Stimulated activated naive CD4-positive, alpha-beta T cell (primary cell): ENCODE measurements around the gene PACSIN1.
"Not testable (repeated sequence)": the region's sequence is repeated elsewhere in the genome, so short reads cannot be mapped to it uniquely, and the experiment has no call there.

Source experiments
- DNase-seq, 6 experiments: peaks; one replicate each; lab custom pipeline; 2025; lab: John Stamatoyannopoulos, UW

PACSIN1 gene

DNA sequence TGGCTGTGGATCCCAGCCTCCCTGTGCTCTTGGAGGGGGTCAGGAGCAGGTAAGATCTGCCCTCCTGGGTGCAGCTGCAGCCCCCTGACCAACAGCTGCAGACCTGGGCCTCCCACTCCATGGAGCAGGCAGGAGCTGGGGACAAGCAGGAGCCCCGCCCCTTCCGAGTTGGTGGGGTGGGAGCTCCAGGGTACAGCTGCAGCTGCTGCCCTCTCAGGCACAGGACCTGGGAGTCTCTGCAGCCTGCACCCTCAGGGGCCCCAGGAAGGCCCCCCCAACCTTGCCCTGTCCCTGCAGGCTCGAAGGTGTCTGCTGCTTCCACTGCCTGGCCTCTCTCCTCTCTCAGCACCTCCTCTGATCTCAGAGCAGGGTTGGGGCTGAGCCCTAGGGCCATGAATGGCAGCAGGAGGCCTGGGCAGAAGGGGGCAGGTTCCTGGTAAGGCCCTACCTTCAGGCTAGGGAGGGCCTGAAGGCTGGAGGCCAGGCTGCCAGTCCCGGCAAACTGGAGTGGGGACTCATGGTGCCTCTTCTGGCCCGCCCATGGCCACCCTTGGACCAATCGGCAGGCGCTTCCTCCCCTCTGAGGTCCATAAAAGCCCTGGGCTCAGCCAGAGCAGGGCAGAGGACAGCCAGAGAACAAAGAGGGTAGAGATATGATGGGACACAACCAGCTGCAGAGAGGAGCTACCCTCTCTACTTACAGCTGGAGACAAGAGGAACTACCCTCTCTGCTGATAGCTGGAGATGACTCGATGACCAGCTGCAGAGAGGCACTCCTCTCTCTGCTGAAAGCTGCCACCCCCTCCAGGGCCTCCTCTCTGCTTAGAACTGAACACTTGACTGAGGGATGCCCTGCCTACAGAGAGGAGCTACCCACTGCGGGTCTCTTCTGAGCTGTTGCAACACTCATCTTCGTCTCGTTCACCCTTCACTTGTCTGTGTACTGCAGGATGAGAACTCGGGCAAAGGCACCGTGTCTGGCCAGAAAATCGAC lies 7.8 kb upstream of the PACSIN1 start:
- DNase-seq: no peak

GRCh38 chr6:34459899-34460593 lies 5.8 kb upstream of the PACSIN1 start:
- peak in 5 of 6 experiments; percentile 19 to 59 (median 34) for DNase-seq

GRCh38 chr6:34460796-34461507 lies 4.9 kb upstream of the PACSIN1 start:
- no peak for DNase-seq

GRCh38 chr6:34462010-34462409 lies 3.9 kb upstream of the PACSIN1 start:
- DNase-seq: no peak

- DNase-seq: no peak
Observed at GRCh38 chr6:34462551-34462971, 3.3 kb upstream of the PACSIN1 start.

- no peak for DNase-seq
Observed at GRCh38 chr6:34463299-34463698, 2.6 kb upstream of the PACSIN1 start.

DNA sequence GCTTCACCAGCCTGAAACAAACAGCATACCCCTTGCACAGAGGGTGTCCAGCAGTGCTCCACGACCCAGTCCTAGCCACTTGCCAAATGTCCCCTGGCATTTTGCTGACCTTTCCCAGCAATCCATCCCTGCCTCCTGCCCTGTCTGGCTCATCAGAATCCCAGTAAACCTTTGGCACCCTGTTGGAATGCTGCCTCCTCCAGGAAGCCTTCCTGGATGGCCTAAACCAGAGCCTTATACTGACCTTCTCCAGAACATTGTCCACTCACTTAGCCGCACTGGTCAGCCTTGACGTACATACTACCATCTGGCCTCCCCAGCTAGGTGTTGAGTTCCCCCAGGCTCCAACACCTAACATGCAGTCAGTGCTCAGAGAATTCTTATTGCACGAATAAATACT lies 2.0 kb upstream of the PACSIN1 start:
- DNase-seq: no peak

DNA sequence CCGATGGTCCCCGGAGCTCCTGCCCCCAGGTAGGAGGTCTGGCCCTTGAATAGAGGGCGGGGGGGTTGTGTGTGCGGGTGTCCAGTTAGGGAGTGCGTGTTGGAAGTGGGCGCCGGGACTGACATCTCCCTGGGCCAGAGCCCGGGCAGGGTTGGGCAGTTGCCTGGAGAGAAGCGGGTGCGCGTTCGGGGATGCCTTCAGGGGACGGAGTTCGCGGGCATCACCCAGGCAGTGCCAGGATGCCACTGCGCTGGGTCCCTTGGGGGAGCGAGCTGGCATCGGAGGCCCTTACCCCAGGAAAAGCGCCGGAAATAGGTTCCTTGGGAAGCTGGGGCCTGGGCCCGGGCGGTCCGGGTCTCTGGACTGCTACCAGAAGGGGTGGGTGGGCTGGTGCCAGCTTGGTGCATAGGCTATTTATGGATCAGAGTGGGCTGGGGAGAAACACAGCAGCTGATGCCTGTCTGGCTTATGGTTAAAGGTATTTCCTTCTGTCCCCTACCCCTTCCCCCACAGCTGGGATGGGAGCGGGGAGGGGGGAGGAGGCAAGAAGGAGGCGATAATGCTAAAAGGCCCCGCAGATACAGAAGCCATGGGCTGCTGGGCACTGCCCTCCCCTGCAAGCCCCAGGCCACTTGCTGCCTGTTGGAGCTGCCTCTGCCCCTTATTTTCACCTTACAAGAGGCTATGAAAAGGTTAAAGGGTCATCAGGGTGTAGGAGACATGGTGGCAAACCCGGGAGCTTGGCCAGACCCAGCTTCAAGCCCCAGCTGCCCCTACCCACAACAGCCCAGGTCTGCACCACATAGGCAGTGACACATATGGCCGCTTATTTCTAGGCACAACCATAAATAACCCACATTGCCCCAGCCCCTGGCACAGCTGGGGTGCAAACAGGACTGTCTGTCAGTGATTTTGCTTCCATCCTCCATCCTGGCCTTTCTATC lies 638 bp downstream of the PACSIN1 start:
- DNase-seq: no peak

DNA sequence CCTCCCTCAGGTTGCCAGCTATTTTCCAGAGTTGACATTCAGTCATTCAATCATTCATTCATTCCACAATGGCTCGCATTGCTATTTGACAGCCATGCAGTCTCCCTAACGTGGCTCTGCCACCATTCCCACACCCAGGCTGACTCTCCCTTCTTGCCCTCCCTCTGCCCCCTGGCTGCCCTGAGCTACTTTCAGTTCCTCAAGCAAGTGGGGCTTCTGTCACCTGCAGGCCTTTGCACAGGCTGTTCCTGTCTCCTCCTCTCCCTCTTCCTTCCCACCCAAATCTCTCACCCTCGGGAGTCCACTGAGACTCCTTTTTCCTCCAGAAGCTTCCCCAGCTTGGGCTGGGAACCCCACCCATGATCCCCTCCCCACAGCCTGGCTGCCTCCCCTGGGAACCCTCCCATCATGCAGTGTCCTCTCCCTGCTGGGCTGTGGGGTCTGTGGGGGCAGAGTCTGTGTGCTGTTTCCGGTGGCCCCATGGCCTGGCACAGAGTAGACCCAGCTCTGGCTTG lies 2.6 kb downstream of the PACSIN1 start:
- DNase-seq: no peak

- DNase-seq: no peak
Observed at GRCh38 chr6:34469499-34469898, 3.6 kb downstream of the PACSIN1 start.

GRCh38 chr6:34472425-34472824 lies 6.5 kb downstream of the PACSIN1 start:
- no peak for DNase-seq

GRCh38 chr6:34473967-34474366 lies 8.1 kb downstream of the PACSIN1 start:
- DNase-seq: no peak

- DNase-seq: no peak
Observed at GRCh38 chr6:34474754-34475153, 8.9 kb downstream of the PACSIN1 start.

DNA sequence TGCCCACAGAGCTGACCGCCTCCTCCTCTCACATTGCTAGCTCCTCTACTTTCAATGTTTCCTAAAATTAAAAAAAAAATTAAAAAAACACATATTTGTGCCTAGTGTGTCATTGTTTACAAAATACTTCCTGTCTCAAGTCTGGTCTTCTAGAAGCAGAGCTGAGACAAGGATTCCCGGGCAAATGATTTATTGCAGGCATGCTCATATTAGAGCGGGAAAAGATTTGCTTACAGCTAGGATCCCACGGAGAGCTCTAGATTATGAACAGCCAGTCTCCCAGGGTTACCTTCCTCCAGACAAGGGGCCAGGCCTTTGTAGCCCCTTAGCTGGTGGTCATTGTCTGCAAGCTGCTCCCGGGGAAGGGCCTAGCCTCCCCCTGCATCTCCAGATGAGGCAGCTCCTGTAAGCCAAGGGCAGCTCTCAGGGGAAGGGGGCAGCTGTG lies 9.4 kb downstream of the PACSIN1 start:
- no peak for DNase-seq

DNA sequence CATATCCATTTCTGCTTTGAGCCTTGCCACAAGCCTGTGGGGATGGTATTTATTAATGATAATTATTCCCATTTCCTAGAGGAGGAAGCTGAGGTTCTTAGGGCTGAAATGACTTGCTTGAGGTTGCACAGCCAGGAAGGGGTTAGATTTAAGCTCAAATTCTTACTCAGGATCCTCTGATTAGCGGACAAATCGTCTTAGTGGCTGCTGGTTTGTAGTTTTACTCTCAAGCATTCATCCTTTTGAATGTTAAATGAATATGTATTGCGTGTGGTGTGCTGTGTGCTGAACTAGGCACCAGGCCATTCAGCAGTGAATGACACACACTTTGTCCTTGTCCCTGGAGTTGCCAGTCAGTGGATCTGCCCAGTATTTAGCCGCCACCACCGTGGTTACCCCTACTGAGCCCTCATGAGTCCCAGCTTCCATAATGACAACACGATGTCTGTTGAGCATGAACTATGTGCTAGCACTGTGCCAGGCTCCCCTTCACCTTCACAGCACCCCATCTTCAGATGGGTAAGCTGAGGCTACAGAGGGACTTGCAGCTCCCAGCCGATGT lies 10.0 kb downstream of the PACSIN1 start:
- no peak for DNase-seq

GRCh38 chr6:34476447-34476846 lies 10.6 kb downstream of the PACSIN1 start:
- no peak for DNase-seq

DNA sequence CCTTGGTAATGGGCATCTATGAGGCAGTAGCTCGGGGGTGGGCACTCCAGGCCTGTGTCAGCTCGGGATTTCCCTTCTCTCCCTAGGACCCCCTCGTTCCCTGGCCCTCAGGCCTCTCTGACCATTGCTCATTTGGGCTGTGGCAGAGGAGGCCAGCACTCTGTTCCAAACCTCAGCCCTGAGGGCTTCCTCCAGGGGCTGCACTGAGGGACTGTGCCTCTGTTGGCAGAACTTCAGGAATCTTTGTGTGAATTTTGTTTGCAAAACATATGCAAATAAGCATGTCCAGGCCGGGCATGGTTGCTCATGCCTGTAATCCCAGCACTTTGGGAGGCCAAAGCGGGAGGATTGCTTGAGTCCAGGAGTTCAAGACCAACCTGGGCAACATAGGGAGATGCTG lies 11.0 kb downstream of the PACSIN1 start:
- DNase-seq: no peak

DNA sequence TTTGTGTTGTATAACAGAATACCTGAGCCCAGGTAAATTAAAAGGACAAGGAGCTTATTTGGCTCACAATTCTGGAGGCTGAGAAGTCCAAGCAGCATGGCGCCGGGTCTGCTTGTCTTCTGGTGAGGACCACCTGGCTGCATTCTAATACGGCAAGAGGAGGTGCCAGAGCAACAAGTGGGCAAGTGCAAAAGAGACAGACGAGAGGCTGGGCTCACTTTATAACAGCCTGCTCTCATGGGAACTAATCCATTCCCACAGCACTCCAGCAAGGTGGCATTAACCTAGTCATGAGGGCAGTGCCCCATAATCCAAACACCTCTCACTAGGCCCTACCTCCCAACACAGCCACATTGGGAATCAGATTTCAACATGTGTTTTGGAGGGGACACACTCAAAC lies 12.9 kb downstream of the PACSIN1 start:
- DNase-seq: no peak

- not testable (repeated sequence) for DNase-seq
Observed at GRCh38 chr6:34483781-34484180, 17.9 kb downstream of the PACSIN1 start.

GRCh38 chr6:34484391-34484790 lies 18.5 kb downstream of the PACSIN1 start:
- no peak for DNase-seq

DNA sequence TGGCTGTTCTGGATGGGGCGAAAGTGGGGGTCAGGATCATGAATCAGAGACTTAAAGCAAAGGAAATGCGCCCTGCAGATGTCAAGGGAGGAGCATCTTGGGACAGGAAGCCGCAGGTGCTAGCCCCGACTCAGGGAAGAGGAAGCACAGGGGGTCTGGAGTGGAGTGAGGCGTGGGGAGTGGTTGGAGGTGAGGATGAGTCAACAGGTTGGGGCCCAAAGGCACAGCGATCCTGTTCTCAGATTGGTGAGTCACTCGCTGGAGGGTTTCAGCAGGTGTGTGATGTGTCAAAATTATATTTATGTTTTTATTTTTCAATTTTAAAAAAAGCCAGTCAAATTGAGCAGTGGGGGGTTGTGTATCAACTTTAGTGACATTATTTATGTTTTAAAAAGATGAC lies 19.0 kb downstream of the PACSIN1 start:
- peak in 1 of 6 experiments; percentile 12 for DNase-seq
